A549 (cell line): ENCODE measurements around the gene PIP4K2B.

Experiments used
- CEBPB ChIP-seq, 2 experiments: fragments of >200 bp in 1 of 2; sonication (Bioruptor Twin) in 1 of 2; formaldehyde crosslinking in 1 of 2; IDR thresholded peaks; 2 replicates each; pipeline ENCODE4 v1.6.1; 2012 to 2016
- ESRRA ChIP-seq: fragments of 150-350 bp; IDR thresholded peaks from 2 replicates; pipeline ENCODE4 v1.6.1; 2014; ENCODE audit warnings: mild to moderate bottlenecking, low read length, borderline replicate concordance
- HOXA7 ChIP-seq: fragments of 250-450 bp; sonication (Bioruptor Pico); IDR thresholded peaks from 2 replicates; pipeline ENCODE4 v1.5.0; 2020; ENCODE audit warnings: mild to moderate bottlenecking, moderate library complexity
- POLR2A ChIP-seq: IDR thresholded peaks from 2 replicates; pipeline ENCODE4 v1.6.1; 2012; ENCODE audit warnings: mild to moderate bottlenecking, low read length
- TF ChIP-seq, protein P1 (sequence below): fragments of >200 bp; sonication (Bioruptor Twin); formaldehyde crosslinking; IDR thresholded peaks from 3 replicates; pipeline ENCODE4 v1.5.1; 2016
- TF ChIP-seq, protein P2 (sequence below): fragments of >200 bp; sonication (Bioruptor Twin); formaldehyde crosslinking; IDR thresholded peaks from 3 replicates; pipeline ENCODE4 v1.6.1; 2016

DNA sequence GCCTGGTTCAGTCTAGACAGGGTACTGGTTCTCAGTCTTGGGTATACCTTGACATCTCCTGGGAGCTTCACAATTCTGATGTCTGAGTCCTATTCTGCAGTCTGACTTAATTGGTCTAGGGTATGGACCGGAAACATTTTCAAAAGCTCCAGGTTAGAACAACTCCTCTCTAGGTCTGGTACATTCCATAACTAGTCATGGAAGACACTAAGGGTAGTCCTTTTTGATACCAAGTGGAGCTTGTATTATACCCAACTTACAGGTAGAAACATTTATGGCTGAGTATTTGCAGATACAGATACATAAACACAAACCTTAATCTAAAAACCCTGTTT lies 49.2 kb upstream of the PIP4K2B start:
- TF ChIP-seq, protein P1, sequence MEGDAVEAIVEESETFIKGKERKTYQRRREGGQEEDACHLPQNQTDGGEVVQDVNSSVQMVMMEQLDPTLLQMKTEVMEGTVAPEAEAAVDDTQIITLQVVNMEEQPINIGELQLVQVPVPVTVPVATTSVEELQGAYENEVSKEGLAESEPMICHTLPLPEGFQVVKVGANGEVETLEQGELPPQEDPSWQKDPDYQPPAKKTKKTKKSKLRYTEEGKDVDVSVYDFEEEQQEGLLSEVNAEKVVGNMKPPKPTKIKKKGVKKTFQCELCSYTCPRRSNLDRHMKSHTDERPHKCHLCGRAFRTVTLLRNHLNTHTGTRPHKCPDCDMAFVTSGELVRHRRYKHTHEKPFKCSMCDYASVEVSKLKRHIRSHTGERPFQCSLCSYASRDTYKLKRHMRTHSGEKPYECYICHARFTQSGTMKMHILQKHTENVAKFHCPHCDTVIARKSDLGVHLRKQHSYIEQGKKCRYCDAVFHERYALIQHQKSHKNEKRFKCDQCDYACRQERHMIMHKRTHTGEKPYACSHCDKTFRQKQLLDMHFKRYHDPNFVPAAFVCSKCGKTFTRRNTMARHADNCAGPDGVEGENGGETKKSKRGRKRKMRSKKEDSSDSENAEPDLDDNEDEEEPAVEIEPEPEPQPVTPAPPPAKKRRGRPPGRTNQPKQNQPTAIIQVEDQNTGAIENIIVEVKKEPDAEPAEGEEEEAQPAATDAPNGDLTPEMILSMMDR = no peak
- TF ChIP-seq POLR2A (no peak), HOXA7 (no peak), CEBPB (IDR thresholded peaks at IDR 0.05) (no peak), ESRRA (no peak)
- TF ChIP-seq, protein P2, sequence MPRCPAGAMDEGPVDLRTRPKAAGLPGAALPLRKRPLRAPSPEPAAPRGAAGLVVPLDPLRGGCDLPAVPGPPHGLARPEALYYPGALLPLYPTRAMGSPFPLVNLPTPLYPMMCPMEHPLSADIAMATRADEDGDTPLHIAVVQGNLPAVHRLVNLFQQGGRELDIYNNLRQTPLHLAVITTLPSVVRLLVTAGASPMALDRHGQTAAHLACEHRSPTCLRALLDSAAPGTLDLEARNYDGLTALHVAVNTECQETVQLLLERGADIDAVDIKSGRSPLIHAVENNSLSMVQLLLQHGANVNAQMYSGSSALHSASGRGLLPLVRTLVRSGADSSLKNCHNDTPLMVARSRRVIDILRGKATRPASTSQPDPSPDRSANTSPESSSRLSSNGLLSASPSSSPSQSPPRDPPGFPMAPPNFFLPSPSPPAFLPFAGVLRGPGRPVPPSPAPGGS = no peak
